Mesenchymal stem cell (in vitro differentiated cells and primary cell): ENCODE results near the gene AP1M1.

ENCODE experiments used
- DNase-seq: peaks from one replicate; pipeline ENCODE4 v3.0.0-alpha.2; 2013
- H2AFZ ChIP-seq: one replicate; pipeline ENCODE4 v1.6.1; 2013; ENCODE audit warnings: low read depth, mild to moderate bottlenecking, control low read depth, inconsistent platforms, low read length, moderate library complexity
- H2AK5ac ChIP-seq: 2 replicates; pipeline ENCODE4 v1.6.1; 2013; ENCODE audit warnings: low read length, moderate library complexity, mild to moderate bottlenecking, inconsistent platforms; ENCODE audit not compliant: severe bottlenecking
- H2BK120ac ChIP-seq: one replicate; pipeline ENCODE4 v1.6.1; 2013; ENCODE audit warnings: low read depth, mild to moderate bottlenecking, inconsistent platforms, low read length, moderate library complexity
- H2BK12ac ChIP-seq, 2 experiments: one replicate each; pipeline ENCODE4 v1.6.1; 2013; ENCODE audit warnings: inconsistent platforms in 2 of 2, low read length in 2 of 2, mild to moderate bottlenecking in 2 of 2, moderate library complexity in 2 of 2, control low read depth in 1 of 2
- H2BK15ac ChIP-seq: one replicate; pipeline ENCODE4 v1.6.1; 2013; ENCODE audit warnings: mild to moderate bottlenecking, low read depth, inconsistent platforms; ENCODE audit not compliant: poor library complexity, severe bottlenecking
- H2BK5ac ChIP-seq: 2 replicates; pipeline ENCODE4 v1.6.1; 2013; ENCODE audit warnings: low read depth, mild to moderate bottlenecking, low read length, control low read depth, inconsistent platforms; ENCODE audit not compliant: poor library complexity, severe bottlenecking
- H3K14ac ChIP-seq, 2 experiments: one replicate each; pipeline ENCODE4 v1.6.1; 2013; ENCODE audit warnings: inconsistent platforms in 2 of 2, low read length in 2 of 2, control low read depth in 1 of 2, mild to moderate bottlenecking in 1 of 2, moderate library complexity in 1 of 2
- H3K18ac ChIP-seq, 2 experiments: one replicate each; pipeline ENCODE4 v1.6.1; 2013; ENCODE audit warnings: inconsistent platforms in 2 of 2, low read length in 2 of 2, control low read depth in 1 of 2, low read depth in 1 of 2, mild to moderate bottlenecking in 1 of 2
- H3K23ac ChIP-seq, 2 experiments: one replicate each; pipeline ENCODE4 v1.6.1; 2013; ENCODE audit warnings: inconsistent platforms in 2 of 2, low read length in 2 of 2, mild to moderate bottlenecking in 2 of 2, moderate library complexity in 2 of 2, control low read depth in 1 of 2
- H3K27ac ChIP-seq: 2 replicates; pipeline ENCODE4 v1.5.1; 2013; ENCODE audit warnings: mild to moderate bottlenecking, moderate library complexity, low read length, control low read depth, inconsistent platforms; ENCODE audit not compliant: poor library complexity, severe bottlenecking
- H3K27me3 ChIP-seq, 2 experiments: 2 replicates each; pipeline versions ENCODE4 v1.6.1 to v1.7.0; 2013; ENCODE audit warnings: low read length in 2 of 2, mild to moderate bottlenecking in 2 of 2, moderate library complexity in 2 of 2, control low read depth in 1 of 2, inconsistent platforms in 1 of 2; ENCODE audit not compliant: control insufficient read depth in 1 of 2, insufficient read depth in 1 of 2
- H3K36me3 ChIP-seq, 2 experiments: 2 replicates each; pipeline versions ENCODE4 v1.6.1 to v1.7.0; 2013; ENCODE audit warnings: low read length in 2 of 2, control low read depth in 1 of 2, inconsistent platforms in 1 of 2, low read depth in 1 of 2, mild to moderate bottlenecking in 1 of 2; ENCODE audit not compliant: insufficient read depth in 2 of 2, control insufficient read depth in 1 of 2
- H3K4ac ChIP-seq, 2 experiments: one replicate each; pipeline ENCODE4 v1.6.1; 2013; ENCODE audit warnings: inconsistent platforms in 2 of 2, low read length in 2 of 2, mild to moderate bottlenecking in 2 of 2, moderate library complexity in 2 of 2, control low read depth in 1 of 2, low read depth in 1 of 2
- H3K4me1 ChIP-seq: 2 replicates; pipeline ENCODE4 v1.6.1; 2013; ENCODE audit warnings: low read depth, low read length, control low read depth; ENCODE audit not compliant: control insufficient read depth, insufficient read depth
- H3K4me2 ChIP-seq: 2 replicates; pipeline ENCODE4 v1.6.1; 2013; ENCODE audit warnings: low read length, mild to moderate bottlenecking, inconsistent platforms; ENCODE audit not compliant: poor library complexity, severe bottlenecking
- H3K4me3 ChIP-seq, 2 experiments: 2 replicates each; pipeline versions ENCODE4 v1.5.1 to v1.7.0; 2013; ENCODE audit warnings: low read length in 2 of 2, mild to moderate bottlenecking in 2 of 2, control low read depth in 1 of 2, low read depth in 1 of 2; ENCODE audit not compliant: insufficient read depth in 1 of 2
- H3K79me1 ChIP-seq: replicated peaks from 2 replicates; pipeline ENCODE4 v1.6.1; 2013; ENCODE audit warnings: mild to moderate bottlenecking, control low read depth, low read length, inconsistent platforms; ENCODE audit not compliant: poor library complexity, severe bottlenecking
- H3K9ac ChIP-seq: 2 replicates; pipeline ENCODE4 v1.7.0; 2013; ENCODE audit warnings: mild to moderate bottlenecking, low read length, moderate library complexity
- H3K9me3 ChIP-seq: 2 replicates; pipeline ENCODE4 v1.7.0; 2013; ENCODE audit warnings: mild to moderate bottlenecking, low read length; ENCODE audit not compliant: control insufficient read depth
- H4K8ac ChIP-seq: one replicate; pipeline ENCODE4 v1.6.1; 2013; ENCODE audit warnings: inconsistent platforms, mild to moderate bottlenecking, low read length, moderate library complexity
- H4K91ac ChIP-seq: one replicate; pipeline ENCODE4 v1.6.1; 2013; ENCODE audit warnings: mild to moderate bottlenecking, low read length, inconsistent platforms
- WGBS: methylation state at CpG from one replicate; pipeline ENCODE4 v1.1.7; 2013; ENCODE audit warnings: mixed read lengths; 5-methylcytosine and 5-hydroxymethylcytosine counted together

AP1M1 gene

GRCh38 chr19:16265890-16266585 is 68.3 kb downstream of the AP1M1 start:
- Histone ChIP-seq H3K18ac (no peak overlapping the region), H2BK15ac (no peak overlapping the region), H3K9ac (no peak overlapping the region), H3K23ac (no peak overlapping the region), H3K4me3 (no peak overlapping the region), H2BK12ac (no peak overlapping the region), H3K4me2 (no peak overlapping the region), H2BK5ac (no peak overlapping the region), H3K36me3 (no peaks in the 10 kb centered on the region), H3K4ac (no peak overlapping the region), H2BK120ac (no peak overlapping the region), H2AK5ac (no peak overlapping the region), H3K27me3 (peaks cover 7 to 50% of the 10 kb centered on the region in 2 experiments), H4K91ac (no peak overlapping the region), H3K27ac (no peak overlapping the region), H4K8ac (no peak overlapping the region), H2AFZ (no peak overlapping the region), H3K14ac (no peak overlapping the region), H3K79me1 (no peaks in the 10 kb centered on the region), H3K9me3 (peaks cover 5% of the 10 kb centered on the region), H3K4me1 (peaks cover 1% of the 10 kb centered on the region)
- no peak for DNase-seq
- 90% methylated on average over 14 of the region's 14 CpGs for WGBS

GRCh38 chr19:16266586-16266942 is 68.9 kb downstream of the AP1M1 start:
- WGBS, result 78% methylated on average over 14 of the region's 14 CpGs
- H3K18ac ChIP-seq, result no peak overlapping the region
- no peak overlapping the region for H3K14ac ChIP-seq
- no peak overlapping the region for H3K23ac ChIP-seq
- H3K36me3 ChIP-seq, result no peaks in the 10 kb centered on the region
- H2AK5ac ChIP-seq, result no peak overlapping the region
- no peak overlapping the region for H3K9ac ChIP-seq
- no peak overlapping the region for H3K4ac ChIP-seq
- H3K27ac ChIP-seq, result no peak overlapping the region
- H3K4me1 ChIP-seq, result peaks cover 1% of the 10 kb centered on the region
- no peak overlapping the region for H2BK120ac ChIP-seq
- no peak overlapping the region for H3K4me2 ChIP-seq
- no peak overlapping the region for H4K91ac ChIP-seq
- peaks cover 5% of the 10 kb centered on the region for H3K9me3 ChIP-seq
- no peak overlapping the region for H2BK5ac ChIP-seq
- H3K4me3 ChIP-seq, result no peak overlapping the region
- no peak overlapping the region for H2BK15ac ChIP-seq
- peaks cover 4 to 45% of the 10 kb centered on the region in 2 experiments for H3K27me3 ChIP-seq
- H3K79me1 ChIP-seq, result no peaks in the 10 kb centered on the region
- no peak overlapping the region for H4K8ac ChIP-seq
- no peak overlapping the region for H2BK12ac ChIP-seq
- no peak for DNase-seq
- no peak overlapping the region for H2AFZ ChIP-seq

GRCh38 chr19:16268676-16269319 is 71.1 kb downstream of the AP1M1 start:
- Histone ChIP-seq H2AK5ac (no peak overlapping the region), H3K9ac (no peak overlapping the region), H3K4ac (no peak overlapping the region), H3K27me3 (peaks cover 0 to 46% of the 10 kb centered on the region in 2 experiments), H3K9me3 (peaks cover 5% of the 10 kb centered on the region), H2BK120ac (no peak overlapping the region), H3K79me1 (no peaks in the 10 kb centered on the region), H3K4me3 (no peak overlapping the region), H2BK12ac (no peak overlapping the region), H3K4me2 (no peak overlapping the region), H4K91ac (no peak overlapping the region), H3K14ac (no peak overlapping the region), H4K8ac (no peak overlapping the region), H3K4me1 (peaks cover 1% of the 10 kb centered on the region), H2AFZ (no peak overlapping the region), H2BK15ac (no peak overlapping the region), H3K36me3 (no peaks in the 10 kb centered on the region), H2BK5ac (no peak overlapping the region), H3K23ac (no peak overlapping the region), H3K18ac (no peak overlapping the region), H3K27ac (no peak overlapping the region)
- no peak for DNase-seq
- 85% methylated on average over 16 of the region's 17 CpGs for WGBS

GRCh38 chr19:16272945-16273344 is 75.2 kb downstream of the AP1M1 start:
- H3K23ac ChIP-seq, result no peak overlapping the region
- 84% methylated on average over 12 of the region's 14 CpGs for WGBS

More at GRCh38 chr19:16272945-16273344, 75.2 kb downstream of the AP1M1 start:
- no peak for DNase-seq
- no peaks in the 10 kb centered on the region for H3K9me3 ChIP-seq
- H3K4ac ChIP-seq, result no peak overlapping the region
- H3K14ac ChIP-seq, result no peak overlapping the region
- no peak overlapping the region for H2BK5ac ChIP-seq
- H2BK15ac ChIP-seq, result no peak overlapping the region
- no peak overlapping the region for H3K27ac ChIP-seq
- no peak overlapping the region for H3K4me2 ChIP-seq
- H3K4me1 ChIP-seq, result peaks cover 1% of the 10 kb centered on the region
- peaks cover 0 to 41% of the 10 kb centered on the region in 2 experiments for H3K27me3 ChIP-seq
- no peak overlapping the region for H3K9ac ChIP-seq
- H2BK120ac ChIP-seq, result no peak overlapping the region
- no peak overlapping the region for H2AK5ac ChIP-seq
- H3K4me3 ChIP-seq, result no peak overlapping the region
- no peaks in the 10 kb centered on the region for H3K36me3 ChIP-seq
- no peaks in the 10 kb centered on the region for H3K79me1 ChIP-seq
- H2AFZ ChIP-seq, result no peak overlapping the region
- H3K18ac ChIP-seq, result no peak overlapping the region
- H2BK12ac ChIP-seq, result no peak overlapping the region
- no peak overlapping the region for H4K8ac ChIP-seq
- no peak overlapping the region for H4K91ac ChIP-seq
